Ishikawa (cell line): ENCODE results near the gene SNX17.

Source experiments
- CEBPB ChIP-seq: IDR thresholded peaks from 2 replicates; pipeline ENCODE4 v1.6.1; 2012
- CREB1 ChIP-seq: IDR thresholded peaks from 2 replicates; pipeline ENCODE4 v1.6.1; 2012; ENCODE audit warnings: low read depth
- EP300 ChIP-seq: IDR thresholded peaks from 2 replicates; pipeline ENCODE4 v1.6.1; 2012; ENCODE audit warnings: borderline replicate concordance
- FOXM1 ChIP-seq: IDR thresholded peaks from 2 replicates; pipeline ENCODE4 v1.6.1; 2012; ENCODE audit warnings: low read depth, borderline replicate concordance
- RAD21 ChIP-seq: IDR thresholded peaks from 2 replicates; pipeline ENCODE4 v1.6.1; 2012; ENCODE audit warnings: low read depth
- YY1 ChIP-seq: IDR thresholded peaks from 2 replicates; pipeline ENCODE4 v1.6.1; 2012; ENCODE audit warnings: low read depth
- ZBTB7A ChIP-seq: IDR thresholded peaks from 2 replicates; pipeline ENCODE4 v1.6.1; 2012; ENCODE audit warnings: low read depth
- TF ChIP-seq, protein P1 (sequence below): IDR thresholded peaks from 2 replicates; pipeline ENCODE4 v1.6.1; 2012
- TF ChIP-seq, protein P2 (sequence below): IDR thresholded peaks from 2 replicates; pipeline ENCODE4 v1.6.1; 2012; ENCODE audit warnings: low read depth, mild to moderate bottlenecking

DNA sequence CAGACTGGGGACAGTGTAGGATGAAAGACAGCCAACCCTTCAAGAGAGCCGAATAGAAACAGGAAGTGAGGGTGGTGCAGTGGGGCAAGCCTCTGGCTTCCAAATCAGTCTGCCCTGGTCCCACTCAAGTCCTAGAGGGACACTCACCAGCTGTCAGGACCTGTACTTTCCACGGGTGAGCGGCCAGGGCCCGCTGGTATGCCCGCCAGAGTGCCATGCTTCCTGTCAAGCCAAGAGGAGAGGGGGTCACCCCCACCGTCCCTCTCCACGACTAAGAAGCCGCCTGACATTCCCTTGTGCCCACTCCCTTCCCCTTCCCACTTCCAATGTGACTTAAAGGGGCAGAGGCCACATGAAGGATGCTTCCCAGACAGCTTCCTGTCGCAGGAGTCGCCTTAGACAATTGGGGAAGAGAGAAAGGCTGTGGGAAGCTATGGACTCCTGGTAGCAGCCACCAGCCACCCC, 48.1 kb upstream of the SNX17 start:
- TF ChIP-seq, protein P1, sequence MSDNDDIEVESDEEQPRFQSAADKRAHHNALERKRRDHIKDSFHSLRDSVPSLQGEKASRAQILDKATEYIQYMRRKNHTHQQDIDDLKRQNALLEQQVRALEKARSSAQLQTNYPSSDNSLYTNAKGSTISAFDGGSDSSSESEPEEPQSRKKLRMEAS: no peak
- TF ChIP-seq CEBPB: no peak
- no peak for TF ChIP-seq RAD21
- TF ChIP-seq FOXM1: no peak
- TF ChIP-seq, protein P2, sequence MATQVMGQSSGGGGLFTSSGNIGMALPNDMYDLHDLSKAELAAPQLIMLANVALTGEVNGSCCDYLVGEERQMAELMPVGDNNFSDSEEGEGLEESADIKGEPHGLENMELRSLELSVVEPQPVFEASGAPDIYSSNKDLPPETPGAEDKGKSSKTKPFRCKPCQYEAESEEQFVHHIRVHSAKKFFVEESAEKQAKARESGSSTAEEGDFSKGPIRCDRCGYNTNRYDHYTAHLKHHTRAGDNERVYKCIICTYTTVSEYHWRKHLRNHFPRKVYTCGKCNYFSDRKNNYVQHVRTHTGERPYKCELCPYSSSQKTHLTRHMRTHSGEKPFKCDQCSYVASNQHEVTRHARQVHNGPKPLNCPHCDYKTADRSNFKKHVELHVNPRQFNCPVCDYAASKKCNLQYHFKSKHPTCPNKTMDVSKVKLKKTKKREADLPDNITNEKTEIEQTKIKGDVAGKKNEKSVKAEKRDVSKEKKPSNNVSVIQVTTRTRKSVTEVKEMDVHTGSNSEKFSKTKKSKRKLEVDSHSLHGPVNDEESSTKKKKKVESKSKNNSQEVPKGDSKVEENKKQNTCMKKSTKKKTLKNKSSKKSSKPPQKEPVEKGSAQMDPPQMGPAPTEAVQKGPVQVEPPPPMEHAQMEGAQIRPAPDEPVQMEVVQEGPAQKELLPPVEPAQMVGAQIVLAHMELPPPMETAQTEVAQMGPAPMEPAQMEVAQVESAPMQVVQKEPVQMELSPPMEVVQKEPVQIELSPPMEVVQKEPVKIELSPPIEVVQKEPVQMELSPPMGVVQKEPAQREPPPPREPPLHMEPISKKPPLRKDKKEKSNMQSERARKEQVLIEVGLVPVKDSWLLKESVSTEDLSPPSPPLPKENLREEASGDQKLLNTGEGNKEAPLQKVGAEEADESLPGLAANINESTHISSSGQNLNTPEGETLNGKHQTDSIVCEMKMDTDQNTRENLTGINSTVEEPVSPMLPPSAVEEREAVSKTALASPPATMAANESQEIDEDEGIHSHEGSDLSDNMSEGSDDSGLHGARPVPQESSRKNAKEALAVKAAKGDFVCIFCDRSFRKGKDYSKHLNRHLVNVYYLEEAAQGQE: no peak
- no peak for TF ChIP-seq ZBTB7A
- no peak for TF ChIP-seq EP300
- no peak for TF ChIP-seq YY1
- no peak for TF ChIP-seq CREB1
